Effector CD4-positive, alpha-beta T cell (primary cell): ENCODE data around the gene COL9A3.

Source experiments
- DNase-seq: peaks from one replicate; pipeline ENCODE4 v3.0.0-alpha.2; 2020

The COL9A3 gene

GRCh38 chr20:62812181-62812906 is 4.5 kb upstream of the COL9A3 start:
- no peak for DNase-seq

GRCh38 chr20:62812907-62813200 is 4.0 kb upstream of the COL9A3 start:
- no peak for DNase-seq

GRCh38 chr20:62813588-62813987 is 3.3 kb upstream of the COL9A3 start:
- no peak for DNase-seq

- DNase-seq: no peak
These were observed 2.7 kb upstream of the COL9A3 start for GRCh38 chr20:62814060-62814708.

- no peak for DNase-seq
These were observed 2.2 kb upstream of the COL9A3 start for GRCh38 chr20:62814709-62815065.

- no peak for DNase-seq
These were observed 1.5 kb upstream of the COL9A3 start for GRCh38 chr20:62815066-62815991.

- no peak for DNase-seq
These were observed 593 bp upstream of the COL9A3 start for GRCh38 chr20:62816031-62816883.

- DNase-seq: no peak
These were observed 1.2 kb downstream of the COL9A3 start for GRCh38 chr20:62817975-62818591.

GRCh38 chr20:62818592-62819493 is 2.0 kb downstream of the COL9A3 start:
- DNase-seq: no peak

GRCh38 chr20:62819494-62820174 is 2.8 kb downstream of the COL9A3 start:
- DNase-seq: no peak

GRCh38 chr20:62820208-62820961 is 3.5 kb downstream of the COL9A3 start:
- no peak for DNase-seq

GRCh38 chr20:62820962-62821725 is 4.3 kb downstream of the COL9A3 start:
- no peak for DNase-seq

- DNase-seq: no peak
These were observed 4.9 kb downstream of the COL9A3 start for GRCh38 chr20:62821726-62822210.

- DNase-seq: no peak
These were observed 5.5 kb downstream of the COL9A3 start for GRCh38 chr20:62822239-62822787.

- DNase-seq: no peak
These were observed 6.2 kb downstream of the COL9A3 start for GRCh38 chr20:62822788-62823651.

- DNase-seq: no peak
These were observed 7.0 kb downstream of the COL9A3 start for GRCh38 chr20:62823688-62824475.
